Hepatocyte (in vitro differentiated cells): ENCODE measurements around the gene UQCRQ. TPM values are rescaled to one million over a fixed set of nuclear protein-coding genes. Genes with fewer than 3 reads are reported as not detected.

ENCODE experiments used
- DNase-seq: peaks from one replicate; pipeline ENCODE4 v3.0.0-alpha.2; 2016; ENCODE audit warnings: low spot score
- H2AFZ ChIP-seq: fragments of 200-600 bp; sonication (generic); 2 replicates; pipeline ENCODE4 v1.6.0; 2016; ENCODE audit warnings: antibody characterized with exemption, mild to moderate bottlenecking
- H3K27ac ChIP-seq: fragments of 200-600 bp; sonication (generic); 2 replicates; pipeline ENCODE4 v1.5.1; 2016; ENCODE audit warnings: mild to moderate bottlenecking
- H3K27me3 ChIP-seq: fragments of 200-600 bp; sonication (generic); 2 replicates; pipeline ENCODE4 v1.6.1; 2016
- H3K36me3 ChIP-seq: fragments of 200-600 bp; sonication (generic); replicated peaks from 2 replicates; pipeline ENCODE4 v1.5.1; 2016; ENCODE audit warnings: low read depth; ENCODE audit not compliant: insufficient read depth
- H3K4me1 ChIP-seq: fragments of 200-600 bp; sonication (generic); 2 replicates; pipeline ENCODE4 v1.5.1; 2016; ENCODE audit warnings: mild to moderate bottlenecking, moderate library complexity; ENCODE audit not compliant: insufficient read depth
- H3K4me2 ChIP-seq: fragments of 200-600 bp; sonication (generic); 2 replicates; pipeline ENCODE4 v1.6.0; 2016
- H3K4me3 ChIP-seq: fragments of 200-600 bp; sonication (generic); 2 replicates; pipeline ENCODE4 v1.5.1; 2016; ENCODE audit warnings: mild to moderate bottlenecking
- H3K79me2 ChIP-seq: fragments of 200-600 bp; sonication (generic); 2 replicates; pipeline ENCODE4 v1.6.0; 2017; ENCODE audit warnings: mild to moderate bottlenecking
- H3K9me2 ChIP-seq: fragments of 200-600 bp; sonication (generic); replicated peaks from 2 replicates; pipeline ENCODE4 v1.6.0; 2017; ENCODE audit warnings: mild to moderate bottlenecking; ENCODE audit not compliant: insufficient read depth
- H3K9me3 ChIP-seq: fragments of 200-600 bp; sonication (generic); 2 replicates; pipeline ENCODE4 v1.5.1; 2016; ENCODE audit warnings: low read depth, mild to moderate bottlenecking
- H4K20me1 ChIP-seq: fragments of 200-600 bp; sonication (generic); 2 replicates; pipeline ENCODE4 v1.6.0; 2016; ENCODE audit warnings: mild to moderate bottlenecking; ENCODE audit not compliant: insufficient read depth, poor library complexity, severe bottlenecking
- EZH2 ChIP-seq: fragments of 200-600 bp; sonication (generic); IDR thresholded peaks from 2 replicates; pipeline ENCODE4 v1.6.1; 2016; ENCODE audit warnings: antibody characterized with exemption, mild to moderate bottlenecking, borderline replicate concordance
- EZH2phosphoT487 ChIP-seq: fragments of 200-600 bp; sonication (generic); IDR thresholded peaks from one replicate; pipeline ENCODE4 v1.6.1; 2018; ENCODE audit warnings: antibody characterized with exemption, mild to moderate bottlenecking, low read depth, moderate library complexity; ENCODE audit not compliant: unreplicated experiment, severe bottlenecking
- WGBS: methylation state at CpG from one replicate; pipeline ENCODE4 v1.1.6; 2016; ENCODE audit warnings: low lambda C conversion rate; ENCODE audit errors: missing lambda C conversion rate; 5-methylcytosine and 5-hydroxymethylcytosine counted together
- polyA plus RNA-seq: library from polyadenylated mRNA; unstranded; fragments of >200 nt; fragmentation: Nextera tagmentation; extraction: Ambion mirVana; gene quantifications from 2 replicates; pipeline ENCODE4 v1.2.1, GENCODE V29; 2016
- total RNA-seq: library from RNA; depleted of rRNA; stranded (reverse); fragments of >200 nt; gene quantifications from 2 replicates; pipeline ENCODE4 v1.2.3, GENCODE V29; 2014
- TF ChIP-seq, protein P1 (sequence below): fragments of 200-600 bp; sonication (generic); IDR thresholded peaks from 2 replicates; pipeline ENCODE4 v1.5.1; 2016; ENCODE audit warnings: antibody characterized with exemption, mild to moderate bottlenecking; ENCODE audit not compliant: poor library complexity

UQCRQ gene
- total RNA-seq, result 146 and 174 TPM in 2 replicates
- 1,138 and 1,156 TPM in 2 replicates for polyA plus RNA-seq

GRCh38 chr5:132866342-132867045 is at the start of gene UQCRQ, which contains the start of gene GDF9:
TSS of gene UQCRQ (plus strand) at chr5:132866642. CDS start at chr5:132866882, 240 bp downstream.
TSS of gene GDF9 (minus strand) at chr5:132866469. CDS start at chr5:132864533, 1,936 bp downstream.
- peak within 1 kb of the TSS; percentile 93 for H3K27ac ChIP-seq
- peak; percentile 98 for DNase-seq
- H4K20me1 ChIP-seq, result peaks cover 8% of the 10 kb centered on the region
- H3K27me3 ChIP-seq, result no peaks in the 10 kb centered on the region
- 1% methylated on average over 50 of the region's 55 CpGs for WGBS
- peak within 1 kb of the TSS; percentile 46 for H2AFZ ChIP-seq
- peak within 1 kb of the TSS; percentile 68 for H3K4me3 ChIP-seq
- no peaks in the 10 kb centered on the region for H3K9me2 ChIP-seq
- TF ChIP-seq, protein P1, sequence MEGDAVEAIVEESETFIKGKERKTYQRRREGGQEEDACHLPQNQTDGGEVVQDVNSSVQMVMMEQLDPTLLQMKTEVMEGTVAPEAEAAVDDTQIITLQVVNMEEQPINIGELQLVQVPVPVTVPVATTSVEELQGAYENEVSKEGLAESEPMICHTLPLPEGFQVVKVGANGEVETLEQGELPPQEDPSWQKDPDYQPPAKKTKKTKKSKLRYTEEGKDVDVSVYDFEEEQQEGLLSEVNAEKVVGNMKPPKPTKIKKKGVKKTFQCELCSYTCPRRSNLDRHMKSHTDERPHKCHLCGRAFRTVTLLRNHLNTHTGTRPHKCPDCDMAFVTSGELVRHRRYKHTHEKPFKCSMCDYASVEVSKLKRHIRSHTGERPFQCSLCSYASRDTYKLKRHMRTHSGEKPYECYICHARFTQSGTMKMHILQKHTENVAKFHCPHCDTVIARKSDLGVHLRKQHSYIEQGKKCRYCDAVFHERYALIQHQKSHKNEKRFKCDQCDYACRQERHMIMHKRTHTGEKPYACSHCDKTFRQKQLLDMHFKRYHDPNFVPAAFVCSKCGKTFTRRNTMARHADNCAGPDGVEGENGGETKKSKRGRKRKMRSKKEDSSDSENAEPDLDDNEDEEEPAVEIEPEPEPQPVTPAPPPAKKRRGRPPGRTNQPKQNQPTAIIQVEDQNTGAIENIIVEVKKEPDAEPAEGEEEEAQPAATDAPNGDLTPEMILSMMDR, result peak; percentile 50
- TF ChIP-seq EZH2, result no peak
- no peak for TF ChIP-seq EZH2phosphoT487
- peaks cover 21% of the 10 kb centered on the region for H3K79me2 ChIP-seq
- no peaks in the 10 kb centered on the region for H3K9me3 ChIP-seq
- H3K36me3 ChIP-seq, result no peaks in the 10 kb centered on the region
- H3K4me2 ChIP-seq, result peak within 1 kb of the TSS; percentile 93
- H3K4me1 ChIP-seq, result peaks cover 15% of the 10 kb centered on the region

DNA sequence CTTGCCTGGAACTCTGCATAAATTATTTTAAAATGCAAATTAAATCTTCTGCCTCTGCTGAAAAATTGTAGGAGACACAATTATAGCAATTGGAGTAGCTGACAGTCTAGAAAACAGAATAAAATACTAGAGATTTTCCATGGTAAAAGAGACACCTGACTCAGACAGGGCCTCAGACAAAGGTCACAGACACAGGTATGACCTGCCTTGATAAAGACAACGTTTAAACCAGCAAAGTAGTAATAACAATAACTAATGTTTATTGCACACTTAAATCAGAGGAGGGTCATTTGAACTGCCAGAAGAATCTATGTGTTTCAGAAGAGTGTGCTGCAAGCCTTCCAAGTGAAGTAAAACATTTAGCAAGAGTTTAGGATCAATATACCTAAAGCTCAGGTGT is 49.4 kb upstream of the UQCRQ start:
- 17% methylated on average over 1 of the region's 1 CpG for WGBS
- peak overlapping the region; percentile 11 for H3K4me2 ChIP-seq
- no peak overlapping the region for H3K27ac ChIP-seq
- TF ChIP-seq, protein P1, result no peak
- TF ChIP-seq EZH2 (no peak), EZH2phosphoT487 (no peak)
- H3K9me3 ChIP-seq, result no peaks in the 10 kb centered on the region
- H2AFZ ChIP-seq, result no peak overlapping the region
- H3K4me1 ChIP-seq, result peaks cover 7% of the 10 kb centered on the region
- H3K36me3 ChIP-seq, result no peaks in the 10 kb centered on the region
- H3K4me3 ChIP-seq, result no peak overlapping the region
- DNase-seq, result no peak
- H3K79me2 ChIP-seq, result no peaks in the 10 kb centered on the region
- H3K27me3 ChIP-seq, result peaks cover 17% of the 10 kb centered on the region
- H3K9me2 ChIP-seq, result no peaks in the 10 kb centered on the region
- no peaks in the 10 kb centered on the region for H4K20me1 ChIP-seq

DNA sequence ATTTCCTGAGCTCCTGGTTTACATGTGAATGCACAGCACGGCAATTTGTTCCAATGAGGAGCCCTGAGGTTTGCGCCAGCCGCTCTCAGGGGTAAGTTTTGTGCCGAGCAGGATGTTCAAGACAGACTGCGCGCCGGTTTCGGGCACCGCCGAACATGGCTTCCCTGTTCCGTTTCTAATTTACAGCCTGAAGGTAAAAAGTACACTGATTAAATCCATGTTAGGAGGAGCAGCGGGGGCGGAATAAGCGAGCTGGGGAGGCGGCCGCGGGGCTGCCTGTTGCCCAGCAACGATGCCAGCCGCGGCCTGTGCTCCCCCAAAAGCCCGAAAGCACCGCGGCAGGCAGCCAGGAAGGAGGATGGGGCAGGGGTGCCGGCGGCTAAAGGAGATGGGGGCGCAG is 47.0 kb upstream of the UQCRQ start:
- TF ChIP-seq, protein P1, result no peak
- no peak for TF ChIP-seq EZH2
- no peak for TF ChIP-seq EZH2phosphoT487
- peaks cover 3% of the 10 kb centered on the region for H3K27me3 ChIP-seq
- no peak overlapping the region for H3K27ac ChIP-seq
- no peak overlapping the region for H3K4me3 ChIP-seq
- H3K9me2 ChIP-seq, result no peaks in the 10 kb centered on the region
- no peaks in the 10 kb centered on the region for H4K20me1 ChIP-seq
- H3K4me1 ChIP-seq, result peaks cover 5% of the 10 kb centered on the region
- no peak overlapping the region for H2AFZ ChIP-seq
- WGBS, result 92% methylated on average over 26 of the region's 26 CpGs
- no peak overlapping the region for H3K4me2 ChIP-seq
- DNase-seq, result no peak
- no peaks in the 10 kb centered on the region for H3K9me3 ChIP-seq
- H3K79me2 ChIP-seq, result no peaks in the 10 kb centered on the region
- H3K36me3 ChIP-seq, result no peaks in the 10 kb centered on the region
